Muscle of leg (tissue), 11 donors: Measurements from ENCODE around the gene SDK1. TPM values are rescaled to one million over a fixed set of nuclear protein-coding genes. Genes with fewer than 3 reads are reported as not detected.
A peak's percentile ranks its signal among the peaks of the same experiment; 100 is the strongest.

Source experiments
- DNase-seq: peaks from one replicate; pipeline ENCODE4 v3.0.0; 2013
- H3K27ac ChIP-seq: one replicate; pipeline ENCODE4 v1.5.1; 2013; ENCODE audit warnings: mild to moderate bottlenecking, low read length, control low read depth
- H3K27me3 ChIP-seq: one replicate; pipeline ENCODE4 v1.6.1; 2013; ENCODE audit warnings: low read length; ENCODE audit not compliant: control insufficient read depth, insufficient read depth
- H3K36me3 ChIP-seq: one replicate; pipeline ENCODE4 v1.6.1; 2013; ENCODE audit warnings: low read length; ENCODE audit not compliant: control insufficient read depth, insufficient read depth
- H3K4me1 ChIP-seq: one replicate; pipeline ENCODE4 v1.6.1; 2013; ENCODE audit warnings: low read length; ENCODE audit not compliant: control insufficient read depth, insufficient read depth
- H3K4me3 ChIP-seq: one replicate; pipeline ENCODE4 v1.5.1; 2013; ENCODE audit warnings: low read length, control low read depth
- H3K9me3 ChIP-seq: replicated peaks from 2 replicates; pipeline ENCODE4 v1.6.1; 2013; ENCODE audit warnings: low read depth, low read length; ENCODE audit not compliant: control insufficient read depth
- WGBS: methylation state at CpG from one replicate; pipeline ENCODE4 v1.1.5; 2013; ENCODE audit warnings: missing lambda C conversion rate; ENCODE audit not compliant: insufficient coverage; 5-methylcytosine and 5-hydroxymethylcytosine counted together
- polyA plus RNA-seq, 8 donors: library from polyadenylated mRNA; unstranded; fragments of 120-200 nt; gene quantifications; one replicate each; pipeline versions ENCODE4 v1.2.1 to v1.2.3, GENCODE V29; 2013; ENCODE audit warnings: inconsistent platforms in 1 of 8, low replicate concordance in 1 of 8; ENCODE audit not compliant: insufficient read length in 8 of 8, insufficient read depth in 1 of 8
- total RNA-seq: library from RNA; stranded (reverse); fragments of 120-200 nt; gene quantifications from one replicate; pipeline ENCODE4 v1.2.4, GENCODE V29; 2013

Gene SDK1
- total and polyA plus RNA-seq, 9 donors: 2.3 to 6.4 (median 3.6) TPM

GRCh38 chr7:4281231-4281993 lies 980.4 kb downstream of the SDK1 start:
- no peaks in the 10 kb centered on the region for H3K36me3 ChIP-seq
- H3K4me3 ChIP-seq: no peak overlapping the region
- no peak for DNase-seq
- 72% methylated on average over 3 of the region's 9 CpGs for WGBS
- no peak overlapping the region for H3K27ac ChIP-seq
- no peaks in the 10 kb centered on the region for H3K4me1 ChIP-seq
- no peaks in the 10 kb centered on the region for H3K9me3 ChIP-seq
- H3K27me3 ChIP-seq: no peaks in the 10 kb centered on the region

DNA sequence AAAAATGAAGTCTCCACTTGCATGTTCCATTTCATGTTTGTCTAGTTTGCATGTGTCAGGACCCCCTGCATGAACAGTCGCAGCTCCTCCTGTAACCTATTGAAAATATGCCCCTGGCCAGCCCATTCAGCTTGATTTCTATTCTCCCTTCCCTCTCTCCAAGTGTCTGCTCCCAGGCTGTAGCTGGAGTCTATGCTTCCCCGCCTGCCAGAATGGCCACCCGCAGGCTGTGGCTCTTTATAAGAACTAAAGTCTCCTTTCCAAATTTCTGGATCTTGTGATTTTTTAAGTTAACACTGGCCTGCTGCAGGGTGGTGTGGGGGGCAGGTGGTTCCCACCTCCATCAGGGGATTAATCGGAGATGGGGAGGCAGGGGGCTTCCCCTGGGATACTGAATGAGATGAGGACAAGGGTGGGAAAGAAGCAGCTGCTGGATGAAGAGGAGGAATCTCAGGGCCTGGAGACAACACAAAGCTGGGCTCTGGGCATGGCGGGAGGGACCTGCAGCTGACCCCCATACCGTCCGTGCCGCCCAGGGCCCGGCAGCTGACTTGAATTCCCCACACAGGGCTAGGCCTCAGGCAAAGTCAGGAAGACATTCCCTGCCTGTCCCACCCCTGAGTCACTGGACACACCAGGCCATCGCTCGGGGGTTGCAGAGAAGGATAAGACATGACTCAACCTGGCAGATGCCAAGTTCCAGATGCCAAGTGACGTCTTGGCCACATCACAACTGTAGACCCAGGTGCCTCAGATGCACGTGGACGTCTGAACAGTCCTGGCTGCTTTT lies 981.6 kb downstream of the SDK1 start:
- no peaks in the 10 kb centered on the region for H3K27me3 ChIP-seq
- DNase-seq: peak; percentile 11
- 77% methylated on average over 11 of the region's 14 CpGs for WGBS
- no peaks in the 10 kb centered on the region for H3K9me3 ChIP-seq
- H3K4me1 ChIP-seq: no peaks in the 10 kb centered on the region
- H3K4me3 ChIP-seq: no peak overlapping the region
- no peaks in the 10 kb centered on the region for H3K36me3 ChIP-seq
- no peak overlapping the region for H3K27ac ChIP-seq

- no peaks in the 10 kb centered on the region for H3K27me3 ChIP-seq
- peaks cover 2% of the 10 kb centered on the region for H3K9me3 ChIP-seq
- DNase-seq: no peak
- H3K27ac ChIP-seq: no peak overlapping the region
- no CpG with 5 or more reads among the region's 9 CpGs for WGBS
- H3K4me1 ChIP-seq: no peaks in the 10 kb centered on the region
- H3K4me3 ChIP-seq: no peak overlapping the region
- no peaks in the 10 kb centered on the region for H3K36me3 ChIP-seq
Observed at GRCh38 chr7:4286351-4286750, 985.3 kb downstream of the SDK1 start.

DNA sequence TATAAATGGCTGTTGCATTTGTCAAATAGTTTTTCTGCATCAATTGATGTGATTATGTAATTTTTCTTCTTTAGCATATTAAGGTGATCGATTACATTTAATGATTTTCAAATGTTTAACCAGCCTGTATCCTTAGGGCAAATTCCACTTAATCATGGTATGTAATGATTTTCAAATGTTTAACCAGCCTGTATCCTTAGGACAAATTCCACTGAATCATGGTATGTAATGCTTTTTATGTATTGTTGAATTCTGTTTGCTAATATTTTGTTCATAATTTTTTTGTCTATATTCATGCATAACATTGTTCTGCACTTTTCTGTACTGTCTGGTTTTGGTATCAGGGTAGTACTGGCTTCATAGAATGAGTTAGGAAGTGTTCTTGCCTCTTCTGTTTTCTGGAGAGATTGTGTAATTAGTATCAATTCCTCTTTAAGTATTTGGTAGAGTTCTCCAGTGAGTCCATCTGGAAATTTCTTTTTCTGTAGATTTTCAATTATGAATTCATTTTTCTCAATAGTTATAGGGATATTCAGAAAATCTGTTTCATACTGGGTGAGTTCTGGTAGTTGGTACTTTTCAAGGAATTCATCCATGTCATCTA lies 987.8 kb downstream of the SDK1 start:
- DNase-seq: no peak
- Histone ChIP-seq H3K4me1 (no peaks in the 10 kb centered on the region), H3K27me3 (no peaks in the 10 kb centered on the region), H3K36me3 (no peaks in the 10 kb centered on the region), H3K27ac (no peak overlapping the region), H3K4me3 (no peak overlapping the region), H3K9me3 (peaks cover 5% of the 10 kb centered on the region)
- no CpG with 5 or more reads among the region's 1 CpG for WGBS

- H3K36me3 ChIP-seq: no peaks in the 10 kb centered on the region
- no peaks in the 10 kb centered on the region for H3K4me1 ChIP-seq
- H3K27me3 ChIP-seq: no peaks in the 10 kb centered on the region
- no peak overlapping the region for H3K27ac ChIP-seq
- no peak for DNase-seq
- WGBS: 78% methylated on average over 7 of the region's 13 CpGs
- H3K9me3 ChIP-seq: peaks cover 3% of the 10 kb centered on the region
- no peak overlapping the region for H3K4me3 ChIP-seq
Observed at GRCh38 chr7:4297165-4297917, 996.3 kb downstream of the SDK1 start.

DNA sequence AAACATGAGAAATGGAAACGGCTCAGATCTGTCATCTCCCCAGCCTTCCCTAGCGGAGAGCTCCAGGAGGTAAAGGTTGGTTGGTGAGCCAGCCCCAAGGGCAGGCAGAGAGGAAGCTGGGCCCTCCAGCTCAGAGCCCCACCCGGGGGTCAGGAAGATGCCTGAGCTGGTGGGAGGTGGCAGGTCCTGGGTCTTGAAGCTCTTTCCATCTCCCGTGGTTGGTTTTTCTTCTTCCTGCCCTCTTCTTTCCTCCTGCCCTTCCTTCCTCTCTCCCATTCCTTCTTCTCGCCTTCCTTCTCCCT lies 996.8 kb downstream of the SDK1 start:
- H3K4me3 ChIP-seq: no peak overlapping the region
- no peak overlapping the region for H3K27ac ChIP-seq
- H3K4me1 ChIP-seq: no peaks in the 10 kb centered on the region
- DNase-seq: no peak
- no peaks in the 10 kb centered on the region for H3K36me3 ChIP-seq
- 90% methylated on average over 2 of the region's 5 CpGs for WGBS
- H3K27me3 ChIP-seq: no peaks in the 10 kb centered on the region
- H3K9me3 ChIP-seq: no peaks in the 10 kb centered on the region

GRCh38 chr7:4299431-4299830 lies 998.4 kb downstream of the SDK1 start:
- DNase-seq: no peak
- Histone ChIP-seq H3K4me3 (no peak overlapping the region), H3K27me3 (no peaks in the 10 kb centered on the region), H3K27ac (no peak overlapping the region), H3K9me3 (no peaks in the 10 kb centered on the region), H3K4me1 (no peaks in the 10 kb centered on the region), H3K36me3 (no peaks in the 10 kb centered on the region)
- 85% methylated on average over 5 of the region's 5 CpGs for WGBS

DNA sequence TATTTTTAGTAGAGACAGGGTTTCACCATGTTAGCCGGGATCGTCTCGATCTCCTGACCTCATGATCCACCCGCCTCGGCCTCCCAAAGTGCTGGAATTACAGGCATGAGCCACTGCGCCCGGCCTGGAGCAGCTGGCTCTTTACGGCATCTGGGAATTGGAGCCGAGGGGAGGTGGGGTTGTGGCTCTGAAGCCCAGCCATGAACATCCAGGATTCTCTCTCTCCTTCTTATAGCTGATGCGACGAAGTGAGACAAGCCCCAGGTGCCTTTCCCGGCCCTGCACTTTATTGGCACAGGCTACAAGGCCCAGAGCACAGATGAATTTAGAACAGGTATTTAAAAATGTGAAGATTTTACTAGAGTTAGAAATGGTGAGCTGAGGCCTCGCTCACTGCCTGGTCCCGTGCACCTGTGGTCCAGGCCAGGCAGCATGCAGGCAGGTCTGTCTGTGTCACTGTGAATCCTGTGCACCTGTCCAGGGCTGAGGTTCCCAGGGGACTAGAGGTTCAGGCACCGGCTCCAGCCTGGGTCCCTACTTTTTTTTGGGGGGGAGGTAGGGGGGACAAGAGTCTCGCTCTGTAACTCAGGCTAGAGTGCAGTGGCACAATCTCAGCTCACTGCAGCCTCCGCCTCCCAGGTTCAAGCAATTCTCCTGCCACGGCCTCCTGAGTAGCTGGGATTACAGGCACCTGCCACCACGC lies 1001.3 kb downstream of the SDK1 start:
- H3K4me1 ChIP-seq: no peaks in the 10 kb centered on the region
- WGBS: 61% methylated on average over 13 of the region's 19 CpGs
- H3K9me3 ChIP-seq: no peaks in the 10 kb centered on the region
- H3K36me3 ChIP-seq: no peaks in the 10 kb centered on the region
- no peak for DNase-seq
- H3K27me3 ChIP-seq: no peaks in the 10 kb centered on the region
- no peak overlapping the region for H3K27ac ChIP-seq
- no peak overlapping the region for H3K4me3 ChIP-seq

DNA sequence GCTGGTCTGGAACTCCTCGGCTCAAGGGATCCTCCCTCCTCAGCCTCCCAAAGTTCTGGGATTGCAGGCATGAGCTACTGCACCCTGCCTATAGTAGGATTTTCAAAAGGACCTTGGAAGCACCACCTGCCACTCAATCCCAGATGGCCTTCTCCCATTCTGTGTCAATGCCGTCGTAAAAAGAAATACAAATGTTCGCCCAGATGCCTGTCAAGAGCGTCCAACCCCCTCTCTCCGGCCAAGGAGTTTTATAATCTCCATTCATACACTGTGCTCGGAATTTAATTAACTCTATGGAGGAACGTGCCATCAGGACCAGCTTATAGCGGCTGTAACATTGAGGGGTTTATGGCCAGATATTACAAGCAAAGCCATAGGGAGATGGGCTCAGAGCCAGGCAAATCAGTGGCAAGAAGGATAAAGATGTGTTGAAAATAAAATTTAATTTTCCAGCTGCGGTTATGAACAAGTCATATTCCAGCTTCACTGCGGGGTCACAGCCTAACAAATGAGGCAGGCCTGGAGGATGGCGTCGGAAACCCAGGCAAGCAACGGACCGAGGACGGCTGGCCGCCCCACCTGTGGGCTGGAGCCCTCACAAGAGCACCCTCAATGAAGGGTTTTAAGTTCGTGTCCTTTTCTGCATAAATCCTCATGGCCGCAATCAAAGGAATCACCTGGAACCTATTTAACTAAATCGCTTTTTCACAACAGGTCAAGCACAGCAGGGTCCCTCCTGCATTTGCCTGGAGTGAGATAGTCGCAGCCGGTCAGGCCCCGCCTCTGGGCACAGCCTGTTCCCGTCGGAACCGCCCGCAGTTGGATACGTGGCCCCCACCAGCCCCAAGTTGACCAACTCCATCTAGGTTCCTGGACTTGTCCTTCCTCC lies 1006.5 kb downstream of the SDK1 start:
- H3K36me3 ChIP-seq: no peaks in the 10 kb centered on the region
- no peak overlapping the region for H3K4me3 ChIP-seq
- H3K4me1 ChIP-seq: no peaks in the 10 kb centered on the region
- no peaks in the 10 kb centered on the region for H3K9me3 ChIP-seq
- no peak for DNase-seq
- WGBS: 32% methylated on average over 21 of the region's 28 CpGs
- no peak overlapping the region for H3K27ac ChIP-seq
- peaks cover 2% of the 10 kb centered on the region for H3K27me3 ChIP-seq
